Nephron progenitor cell (in vitro differentiated cells): ENCODE measurements around the gene TRIO.

Experiments used
- DNase-seq: peaks from one replicate; pipeline ENCODE4 v3.0.0; 2021
- H3K27ac Mint-ChIP-seq: 2 replicates; pipeline ENCODE4 v1.8.0; 2021; ENCODE audit warnings: mild to moderate bottlenecking, moderate library complexity, mixed read lengths
- H3K27me3 Mint-ChIP-seq: 2 replicates; pipeline ENCODE4 v1.8.0; 2021; ENCODE audit warnings: mild to moderate bottlenecking, low read depth, mixed read lengths; ENCODE audit not compliant: poor library complexity
- H3K36me3 Mint-ChIP-seq: 2 replicates; pipeline ENCODE4 v1.8.0; 2021; ENCODE audit warnings: low read depth, mixed read lengths
- H3K4me1 Mint-ChIP-seq: 2 replicates; pipeline ENCODE4 v1.8.0; 2021; ENCODE audit warnings: mixed read lengths
- H3K4me3 Mint-ChIP-seq: 2 replicates; pipeline ENCODE4 v1.8.0; 2021; ENCODE audit warnings: mild to moderate bottlenecking, moderate library complexity, mixed read lengths
- H3K9me3 Mint-ChIP-seq: 2 replicates; pipeline ENCODE4 v1.8.0; 2021; ENCODE audit warnings: mild to moderate bottlenecking, moderate library complexity, mixed read lengths
- TF ChIP-seq, protein P1 (sequence below): fragments of 200-600 bp; sonication (generic); IDR thresholded peaks from 2 replicates; pipeline ENCODE4 v1.5.0; 2021; ENCODE audit warnings: antibody characterized with exemption

TRIO gene

DNA sequence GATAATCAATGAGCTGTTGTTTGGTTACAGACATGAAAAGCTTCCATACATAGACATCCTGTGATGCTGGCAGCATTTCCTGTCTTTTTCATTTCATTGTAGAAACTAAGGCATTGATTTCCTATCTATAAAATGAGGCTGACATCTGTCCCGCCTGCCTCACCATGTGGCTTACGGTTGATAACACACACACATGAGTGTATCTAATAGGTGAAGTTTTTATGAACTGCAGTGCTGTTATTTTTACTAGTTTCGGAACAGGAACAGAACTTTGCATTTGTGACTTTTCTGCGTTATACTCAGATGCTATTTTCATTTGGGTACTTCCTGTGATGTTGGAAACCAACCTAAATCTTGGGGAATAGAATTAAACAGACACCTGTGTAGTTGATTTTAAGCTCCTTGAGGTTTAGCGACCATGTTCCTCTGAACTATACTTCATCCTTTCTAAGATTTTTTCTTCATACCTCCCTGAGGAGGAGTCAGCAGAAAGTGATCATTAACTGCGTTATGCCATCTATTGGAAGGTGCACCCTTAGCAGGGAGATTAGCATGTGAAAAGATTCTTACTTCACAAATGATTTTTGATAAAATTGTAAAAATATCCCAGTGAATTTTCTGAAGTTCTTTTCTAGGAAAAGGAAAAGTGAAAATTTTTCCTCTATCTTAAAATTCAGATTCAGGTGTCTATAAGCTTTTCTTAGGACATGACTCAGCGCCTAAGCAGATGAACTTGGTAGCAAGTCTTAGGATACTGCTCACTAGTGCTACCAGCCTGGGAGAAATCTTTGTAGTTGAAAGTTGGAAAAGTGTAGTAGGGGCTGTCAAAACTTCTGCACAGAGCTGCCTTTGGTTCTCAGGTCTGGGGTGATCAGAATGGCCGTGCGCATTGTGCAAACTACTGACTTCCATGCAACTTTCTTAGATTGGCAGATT, 134.5 kb downstream of the TRIO start:
- H3K27ac Mint-ChIP-seq = no peak overlapping the region
- peaks cover 34% of the 10 kb centered on the region for H3K4me1 Mint-ChIP-seq
- H3K36me3 Mint-ChIP-seq = peaks cover 30% of the 10 kb centered on the region
- no peak for DNase-seq
- no peak overlapping the region for H3K4me3 Mint-ChIP-seq
- TF ChIP-seq, protein P1, sequence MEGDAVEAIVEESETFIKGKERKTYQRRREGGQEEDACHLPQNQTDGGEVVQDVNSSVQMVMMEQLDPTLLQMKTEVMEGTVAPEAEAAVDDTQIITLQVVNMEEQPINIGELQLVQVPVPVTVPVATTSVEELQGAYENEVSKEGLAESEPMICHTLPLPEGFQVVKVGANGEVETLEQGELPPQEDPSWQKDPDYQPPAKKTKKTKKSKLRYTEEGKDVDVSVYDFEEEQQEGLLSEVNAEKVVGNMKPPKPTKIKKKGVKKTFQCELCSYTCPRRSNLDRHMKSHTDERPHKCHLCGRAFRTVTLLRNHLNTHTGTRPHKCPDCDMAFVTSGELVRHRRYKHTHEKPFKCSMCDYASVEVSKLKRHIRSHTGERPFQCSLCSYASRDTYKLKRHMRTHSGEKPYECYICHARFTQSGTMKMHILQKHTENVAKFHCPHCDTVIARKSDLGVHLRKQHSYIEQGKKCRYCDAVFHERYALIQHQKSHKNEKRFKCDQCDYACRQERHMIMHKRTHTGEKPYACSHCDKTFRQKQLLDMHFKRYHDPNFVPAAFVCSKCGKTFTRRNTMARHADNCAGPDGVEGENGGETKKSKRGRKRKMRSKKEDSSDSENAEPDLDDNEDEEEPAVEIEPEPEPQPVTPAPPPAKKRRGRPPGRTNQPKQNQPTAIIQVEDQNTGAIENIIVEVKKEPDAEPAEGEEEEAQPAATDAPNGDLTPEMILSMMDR = no peak
- peaks cover 3% of the 10 kb centered on the region for H3K27me3 Mint-ChIP-seq
- no peaks in the 10 kb centered on the region for H3K9me3 Mint-ChIP-seq

DNA sequence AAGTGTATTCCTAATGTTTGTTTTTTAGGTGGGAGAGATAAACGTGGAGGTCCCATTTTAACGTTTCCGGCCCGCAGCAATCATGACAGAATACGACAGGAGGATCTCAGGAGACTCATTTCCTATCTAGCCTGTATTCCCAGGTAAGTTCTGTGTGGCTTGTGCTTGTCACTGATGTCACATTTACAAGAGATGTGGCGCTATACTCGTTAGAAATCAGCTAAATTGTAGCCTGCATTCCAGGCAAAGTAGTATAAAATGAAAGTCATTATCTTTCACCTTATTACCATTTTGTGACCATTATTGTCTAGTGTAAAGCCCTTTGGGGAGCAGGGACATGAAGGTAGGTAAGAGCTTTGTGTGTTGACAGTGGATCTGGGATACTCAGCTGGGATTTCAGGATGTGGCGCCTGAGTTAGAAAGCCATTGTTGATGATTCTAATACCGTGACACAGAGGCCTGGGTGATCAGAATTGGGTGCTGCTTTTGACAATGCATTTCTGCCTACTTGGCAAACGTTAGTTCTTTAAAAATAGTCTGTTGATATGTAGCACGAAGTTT, 137.2 kb downstream of the TRIO start:
- Mint-ChIP-seq H3K36me3 (peaks cover 30% of the 10 kb centered on the region), H3K4me3 (no peak overlapping the region), H3K4me1 (peaks cover 52% of the 10 kb centered on the region), H3K27me3 (peaks cover 3% of the 10 kb centered on the region), H3K9me3 (no peaks in the 10 kb centered on the region), H3K27ac (no peak overlapping the region)
- DNase-seq = no peak
- TF ChIP-seq, protein P1 = no peak

DNA sequence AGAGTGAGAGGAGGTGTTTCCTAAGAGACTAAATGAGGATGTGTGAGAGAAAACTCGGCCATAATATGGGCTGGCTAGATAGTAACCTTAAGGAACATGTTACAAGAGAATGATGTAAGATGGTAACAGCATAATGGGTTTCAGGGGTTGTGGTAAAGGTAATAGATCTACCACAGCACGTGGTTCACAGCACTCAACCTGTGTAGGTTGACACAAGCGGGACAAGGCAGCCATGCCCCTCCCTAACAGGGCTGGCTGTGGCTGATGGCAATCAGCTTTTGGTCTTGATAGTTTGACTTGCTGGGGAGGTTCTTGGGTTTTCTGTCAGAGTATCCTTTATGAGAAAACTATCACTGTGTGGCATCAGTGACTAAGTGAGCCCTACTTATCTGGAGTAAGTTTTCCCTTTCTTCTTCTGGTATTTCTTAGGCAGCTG, 138.6 kb downstream of the TRIO start:
- peaks cover 3% of the 10 kb centered on the region for H3K27me3 Mint-ChIP-seq
- H3K9me3 Mint-ChIP-seq = no peaks in the 10 kb centered on the region
- peak overlapping the region; percentile 78 for H3K27ac Mint-ChIP-seq
- H3K4me1 Mint-ChIP-seq = peaks cover 56% of the 10 kb centered on the region
- DNase-seq = no peak
- peaks cover 34% of the 10 kb centered on the region for H3K36me3 Mint-ChIP-seq
- no peak overlapping the region for H3K4me3 Mint-ChIP-seq
- TF ChIP-seq, protein P1 = no peak

DNA sequence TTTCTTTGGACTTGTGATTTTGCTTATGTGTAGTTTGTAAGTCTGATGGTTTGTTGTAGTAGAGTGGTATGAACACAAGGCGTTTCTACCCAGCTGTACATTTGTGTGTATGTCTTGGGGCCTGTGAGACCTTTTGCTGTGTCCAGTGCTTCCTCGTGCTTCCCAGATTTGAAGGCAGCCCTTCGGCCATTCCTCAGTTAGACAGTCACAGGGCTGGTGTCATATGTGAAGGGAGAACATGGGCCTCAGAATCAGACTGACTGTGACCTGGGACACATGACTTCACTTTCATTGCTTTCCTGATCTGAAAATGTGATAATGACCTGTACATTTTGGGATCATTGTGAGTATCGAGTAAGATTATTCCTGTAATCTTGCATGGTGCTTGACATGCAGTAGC, 140.0 kb downstream of the TRIO start:
- DNase-seq = no peak
- Mint-ChIP-seq H3K4me3 (no peak overlapping the region), H3K4me1 (peaks cover 57% of the 10 kb centered on the region), H3K36me3 (peaks cover 45% of the 10 kb centered on the region), H3K27ac (peak overlapping the region; percentile 55), H3K27me3 (peaks cover 1% of the 10 kb centered on the region), H3K9me3 (no peaks in the 10 kb centered on the region)
- TF ChIP-seq, protein P1 = no peak

DNA sequence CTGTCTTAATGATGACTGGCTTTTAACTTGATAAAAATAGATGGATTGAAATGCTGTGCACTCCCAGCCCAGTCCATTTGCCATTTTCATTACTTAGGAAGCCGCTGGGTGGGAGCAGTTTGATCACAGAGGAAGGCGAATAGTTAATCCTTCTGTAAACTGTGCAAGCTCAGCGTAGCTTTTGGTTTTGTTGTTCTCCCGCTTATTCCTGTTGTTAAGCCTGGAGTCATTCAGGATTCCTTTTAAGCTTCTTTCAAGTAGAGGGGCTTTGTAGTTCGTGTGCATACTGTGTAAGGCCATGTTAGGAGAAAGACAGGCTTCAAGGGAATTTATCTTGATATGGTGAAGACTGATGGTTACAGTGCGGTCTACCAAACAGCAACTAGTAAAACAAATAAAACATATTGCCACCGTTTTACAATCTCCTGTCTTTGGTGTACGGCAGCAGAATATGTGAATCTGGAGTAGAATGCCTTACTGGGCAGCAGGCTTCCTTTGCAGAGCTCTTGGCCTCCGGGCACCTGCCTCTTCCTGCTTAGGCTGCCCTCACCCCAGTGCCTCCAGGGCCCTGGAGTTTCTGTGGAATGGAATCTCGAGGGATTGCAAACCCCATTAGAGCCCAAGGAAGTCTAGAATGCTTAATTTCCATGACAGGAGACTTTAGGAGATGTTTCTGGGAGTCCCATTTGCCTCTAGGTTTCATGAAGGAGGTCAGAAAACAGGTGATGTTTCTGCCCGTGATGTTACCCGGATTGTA, 141.4 kb downstream of the TRIO start:
- H3K27ac Mint-ChIP-seq = peak overlapping the region; percentile 43
- no peaks in the 10 kb centered on the region for H3K9me3 Mint-ChIP-seq
- H3K36me3 Mint-ChIP-seq = peaks cover 57% of the 10 kb centered on the region
- no peak for DNase-seq
- H3K4me1 Mint-ChIP-seq = peaks cover 51% of the 10 kb centered on the region
- H3K4me3 Mint-ChIP-seq = no peak overlapping the region
- no peaks in the 10 kb centered on the region for H3K27me3 Mint-ChIP-seq
- TF ChIP-seq, protein P1 = no peak
